Measurements from ENCODE around the gene LINC01488.

DNA sequence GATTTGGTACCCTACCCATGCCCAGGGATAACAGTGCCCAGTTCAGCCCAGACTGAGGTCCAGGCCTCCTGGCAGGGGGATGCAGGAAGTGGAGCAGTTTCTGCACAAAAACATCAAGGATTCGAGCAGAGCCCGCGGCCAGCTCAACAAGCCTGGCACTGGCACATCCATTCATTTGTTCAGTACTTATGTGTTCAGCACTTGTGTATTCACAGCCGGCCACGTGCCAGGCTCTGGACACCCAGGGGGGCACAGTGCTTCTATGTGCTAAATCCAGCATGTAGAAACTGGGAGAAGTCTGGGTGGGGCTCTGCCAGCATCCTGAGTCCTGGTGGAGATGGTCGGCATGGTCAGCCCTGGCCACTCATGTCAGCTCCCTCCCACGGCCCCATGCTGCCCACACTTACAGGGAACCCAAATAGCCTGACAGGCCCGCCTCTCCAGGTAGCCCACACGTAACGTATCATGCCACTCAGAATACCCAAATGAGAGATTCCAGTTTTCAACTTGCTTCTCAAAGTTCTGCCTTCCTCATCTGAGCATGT is 28.5 kb downstream of the LINC01488 start:
- TF ChIP-seq, protein P1, sequence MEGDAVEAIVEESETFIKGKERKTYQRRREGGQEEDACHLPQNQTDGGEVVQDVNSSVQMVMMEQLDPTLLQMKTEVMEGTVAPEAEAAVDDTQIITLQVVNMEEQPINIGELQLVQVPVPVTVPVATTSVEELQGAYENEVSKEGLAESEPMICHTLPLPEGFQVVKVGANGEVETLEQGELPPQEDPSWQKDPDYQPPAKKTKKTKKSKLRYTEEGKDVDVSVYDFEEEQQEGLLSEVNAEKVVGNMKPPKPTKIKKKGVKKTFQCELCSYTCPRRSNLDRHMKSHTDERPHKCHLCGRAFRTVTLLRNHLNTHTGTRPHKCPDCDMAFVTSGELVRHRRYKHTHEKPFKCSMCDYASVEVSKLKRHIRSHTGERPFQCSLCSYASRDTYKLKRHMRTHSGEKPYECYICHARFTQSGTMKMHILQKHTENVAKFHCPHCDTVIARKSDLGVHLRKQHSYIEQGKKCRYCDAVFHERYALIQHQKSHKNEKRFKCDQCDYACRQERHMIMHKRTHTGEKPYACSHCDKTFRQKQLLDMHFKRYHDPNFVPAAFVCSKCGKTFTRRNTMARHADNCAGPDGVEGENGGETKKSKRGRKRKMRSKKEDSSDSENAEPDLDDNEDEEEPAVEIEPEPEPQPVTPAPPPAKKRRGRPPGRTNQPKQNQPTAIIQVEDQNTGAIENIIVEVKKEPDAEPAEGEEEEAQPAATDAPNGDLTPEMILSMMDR (IDR thresholded peaks at IDR 0.05), result no peak
- no peak for TF ChIP-seq POLR2A (IDR thresholded peaks at IDR 0.05)

All from sigmoid colon (tissue), 3 donors.